Fibroblast of the aortic adventitia (primary cell): ENCODE measurements around the gene IP6K3. TPM values are rescaled to one million over a fixed set of nuclear protein-coding genes. Genes with fewer than 3 reads are reported as not detected.

Experiments used
- DNase-seq: peaks from one replicate; pipeline ENCODE4 v3.0.0-alpha.2; 2010; ENCODE audit warnings: low read depth
- H3K4me3 ChIP-seq: 2 replicates; pipeline ENCODE4 v1.5.1; 2011; ENCODE audit warnings: low read depth, mild to moderate bottlenecking, control low read depth, low read length, moderate library complexity
- total RNA-seq: library from RNA; depleted of rRNA; stranded (reverse); fragments of >200 nt; gene quantifications from 2 replicates; pipeline ENCODE4 v1.2.3, GENCODE V29; 2012; ENCODE audit warnings: low replicate concordance
- TF ChIP-seq, protein P1 (sequence below): IDR thresholded peaks from 2 replicates; pipeline ENCODE4 v1.5.1; 2011; ENCODE audit warnings: mild to moderate bottlenecking, low read length, control low read depth, inconsistent platforms; ENCODE audit not compliant: insufficient read depth

The IP6K3 gene
- total RNA-seq, 1 donor = not detected

GRCh38 chr6:33696076-33696475 lies 50.6 kb downstream of the IP6K3 start:
- TF ChIP-seq, protein P1, sequence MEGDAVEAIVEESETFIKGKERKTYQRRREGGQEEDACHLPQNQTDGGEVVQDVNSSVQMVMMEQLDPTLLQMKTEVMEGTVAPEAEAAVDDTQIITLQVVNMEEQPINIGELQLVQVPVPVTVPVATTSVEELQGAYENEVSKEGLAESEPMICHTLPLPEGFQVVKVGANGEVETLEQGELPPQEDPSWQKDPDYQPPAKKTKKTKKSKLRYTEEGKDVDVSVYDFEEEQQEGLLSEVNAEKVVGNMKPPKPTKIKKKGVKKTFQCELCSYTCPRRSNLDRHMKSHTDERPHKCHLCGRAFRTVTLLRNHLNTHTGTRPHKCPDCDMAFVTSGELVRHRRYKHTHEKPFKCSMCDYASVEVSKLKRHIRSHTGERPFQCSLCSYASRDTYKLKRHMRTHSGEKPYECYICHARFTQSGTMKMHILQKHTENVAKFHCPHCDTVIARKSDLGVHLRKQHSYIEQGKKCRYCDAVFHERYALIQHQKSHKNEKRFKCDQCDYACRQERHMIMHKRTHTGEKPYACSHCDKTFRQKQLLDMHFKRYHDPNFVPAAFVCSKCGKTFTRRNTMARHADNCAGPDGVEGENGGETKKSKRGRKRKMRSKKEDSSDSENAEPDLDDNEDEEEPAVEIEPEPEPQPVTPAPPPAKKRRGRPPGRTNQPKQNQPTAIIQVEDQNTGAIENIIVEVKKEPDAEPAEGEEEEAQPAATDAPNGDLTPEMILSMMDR = no peak
- DNase-seq = no peak
- H3K4me3 ChIP-seq = no peak overlapping the region

GRCh38 chr6:33695451-33695887 lies 51.2 kb downstream of the IP6K3 start:
- no peak overlapping the region for H3K4me3 ChIP-seq
- no peak for DNase-seq
- TF ChIP-seq, protein P1 = no peak

DNA sequence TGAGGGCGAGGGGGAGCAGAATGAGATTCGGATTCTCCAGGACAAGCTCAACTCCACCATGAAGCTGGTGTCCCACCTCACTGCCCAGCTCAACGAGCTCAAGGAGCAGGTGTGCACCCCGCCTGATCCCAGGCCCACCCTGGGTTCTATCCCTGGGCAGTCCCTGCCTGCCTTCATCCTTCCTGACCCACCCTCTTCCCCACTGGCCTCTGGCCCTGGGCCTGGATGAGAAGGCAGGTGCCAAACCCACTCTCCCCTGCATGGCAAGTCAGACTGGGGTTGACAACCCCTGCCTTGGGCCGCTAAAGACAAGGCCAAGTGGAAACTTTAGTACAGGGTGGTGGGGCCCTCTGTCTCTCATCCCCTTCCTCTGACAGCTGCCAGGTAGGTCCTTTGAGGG lies 51.7 kb downstream of the IP6K3 start:
- no peak overlapping the region for H3K4me3 ChIP-seq
- TF ChIP-seq, protein P1 = no peak
- DNase-seq = no peak

- TF ChIP-seq, protein P1 = no peak
- DNase-seq = peak; percentile 38
- H3K4me3 ChIP-seq = no peak overlapping the region
These were observed 52.2 kb downstream of the IP6K3 start for GRCh38 chr6:33694401-33694931.

- TF ChIP-seq, protein P1 = no peak
- no peak overlapping the region for H3K4me3 ChIP-seq
- DNase-seq = no peak
These were observed 53.3 kb downstream of the IP6K3 start for GRCh38 chr6:33693186-33694105.

DNA sequence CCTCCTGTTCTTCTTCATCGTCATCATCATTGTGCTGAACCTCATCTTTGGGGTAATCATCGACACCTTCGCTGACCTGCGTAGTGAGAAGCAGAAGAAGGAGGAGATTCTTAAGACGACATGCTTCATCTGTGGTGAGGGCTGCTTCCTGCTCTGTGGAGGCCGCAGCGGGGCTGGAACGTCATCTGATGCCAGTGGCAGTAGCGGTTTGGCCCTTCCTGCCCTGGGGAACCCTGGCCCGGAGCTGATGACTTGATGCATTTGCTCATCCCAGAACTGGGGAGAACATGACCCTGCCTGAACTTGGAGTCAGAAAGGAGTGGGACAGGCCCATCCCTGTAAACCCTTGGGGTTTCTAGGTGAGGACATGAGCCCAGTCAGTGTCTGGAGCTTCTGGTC lies 53.9 kb downstream of the IP6K3 start:
- no peak overlapping the region for H3K4me3 ChIP-seq
- DNase-seq = no peak
- TF ChIP-seq, protein P1 = no peak
